ENCODE measurements around the gene TMEM59L. TPM values are rescaled to one million over a fixed set of nuclear protein-coding genes. Genes with fewer than 3 reads are reported as not detected.

TMEM59L gene
- total and polyA plus RNA-seq, 2 of the 13 experiments (the other 11 are each of a cell fraction or from before 2014, with no cell fraction given), result 0.97 to 5.5 TPM

- Histone ChIP-seq H3K27ac (ENCODE audit: extremely low read length, insufficient read depth, low read length) (no peak overlapping the region), H3K9ac (ENCODE audit: insufficient read depth, low read depth, low read length) (no peak overlapping the region), H3K4me2 (ENCODE audit: low read depth, low read length) (no peak overlapping the region), H4K20me1 (ENCODE audit: insufficient read depth, low read length) (no peaks in the 10 kb centered on the region), H2AFZ (ENCODE audit: low read length) (no peak overlapping the region), H3K9me3 (ENCODE audit: low read length) (no peaks in the 10 kb centered on the region), H3K36me3 (replicated peaks in 1 of 2; ENCODE audit: control insufficient read depth in 1 of 2, insufficient read depth in 2 of 2, low read length in 2 of 2) (peaks cover 6 to 7% of the 10 kb centered on the region in 2 experiments; a peak in 3 of 5 replicates), H3K4me1 (ENCODE audit: insufficient read depth, low read length) (peaks cover 10% of the 10 kb centered on the region), H3K79me2 (ENCODE audit: insufficient read depth, low read length) (no peaks in the 10 kb centered on the region), H3K27me3 (ENCODE audit: control insufficient read depth in 1 of 2, insufficient read depth in 2 of 2, low read length in 2 of 2) (no peaks in the 10 kb centered on the region), H3K4me3 (replicated peaks in 1 of 3; ENCODE audit: insufficient read depth in 1 of 3, low read depth in 2 of 3, low read length in 3 of 3) (no peak overlapping the region)
- TF ChIP-seq ZFP91 (CRISPR knock-in tag; IDR thresholded peaks at IDR 0.05; ENCODE audit: borderline replicate concordance), result no peak
- no peak for TF ChIP-seq NFYC (CRISPR knock-in tag; IDR thresholded peaks at IDR 0.05)
- TF ChIP-seq ARNT2 (CRISPR knock-in tag; IDR thresholded peaks at IDR 0.05; ENCODE audit: low read depth), result no peak
- no peak for TF ChIP-seq MEIS1 (CRISPR knock-in tag; IDR thresholded peaks at IDR 0.05; ENCODE audit: borderline replicate concordance)
- no peak for TF ChIP-seq HINFP (CRISPR knock-in tag; IDR thresholded peaks at IDR 0.05; ENCODE audit: low read depth)
- TF ChIP-seq XRCC5 (optimal IDR thresholded peaks at IDR 0.05; ENCODE audit: low read length), result no peak
- no peak for TF ChIP-seq RELA (CRISPR knock-in tag; IDR thresholded peaks at IDR 0.05)
- intact Hi-C loops (cut with micrococcal nuclease; ENCODE audit: unreplicated experiment) (no loop called here), in situ Hi-C loops (cut with HindIII; ENCODE audit: extremely low pct_ligation_motif_present, low pct_unique_long_range_greater_than_20kb) (no loop called here)
- ChIA-PET CTCF (ENCODE audit: low intra/inter-chr PET ratio, low total read pairs) (no interaction called here), POLR2A (no interaction called here)
- FAIRE-seq (no peak), ATAC-seq (no peak), DNase-seq (ENCODE audit: low spot score) (no peak)
- no TSS peak for BruUV-seq (replicated peaks)
- WGBS (ENCODE audit: low lambda C conversion rate), result 96% methylated on average over 11 of the region's 22 CpGs
Measured at GRCh38 chr19:18665771-18666202, 53.1 kb downstream of the TMEM59L start.
